IMR-90 (cell line): ENCODE data around the gene PRPF40A. TPM values are rescaled to one million over a fixed set of nuclear protein-coding genes. Genes with fewer than 3 reads are reported as not detected.
A peak's percentile ranks its signal among the peaks of the same experiment; 100 is the strongest.

Source experiments
- ATAC-seq: fragments of 200-7000 bp; cut with Tn5 transposase; 2 replicates; pipeline ENCODE4 v1.9.1; 2020; ENCODE audit warnings: low read depth, mild to moderate bottlenecking, moderate library complexity
- BruUV-seq: library from RNA; stranded (reverse); fragments of 400-500 nt; replicated peaks from 2 replicates; lab custom pipeline; 2021; lab: Mats Ljungman, UMichigan
- CTCF ChIA-PET: fragments of 300-600 bp; formaldehyde crosslinking; extraction: SDS; loops from one replicate; lab custom pipeline; 2021; ENCODE audit warnings: antibody characterized with exemption; lab: Yijun Ruan, JAX
- POLR2A ChIA-PET: fragments of 300-600 bp; sonication (Branson Sonifier 250); formaldehyde crosslinking; loops from one replicate; lab custom pipeline; 2022; ENCODE audit warnings: antibody characterized with exemption; ENCODE audit not compliant: unreplicated experiment; lab: Charles Lee
- DNase-seq: peaks from one replicate; pipeline ENCODE4 v3.0.0; 2013
- H2AFZ ChIP-seq: replicated peaks from 2 replicates; pipeline ENCODE3; 2013; ENCODE audit warnings: low read length, mild to moderate bottlenecking; ENCODE audit not compliant: poor library complexity
- H2AK5ac ChIP-seq: 2 replicates; pipeline ENCODE4 v1.6.1; 2013; ENCODE audit warnings: low read depth, low read length, inconsistent platforms
- H2AK9ac ChIP-seq: replicated peaks from 2 replicates; pipeline ENCODE3; 2013; ENCODE audit warnings: mild to moderate bottlenecking, low read depth, low read length, moderate library complexity; ENCODE audit not compliant: poor library complexity
- H2BK120ac ChIP-seq: 2 replicates; pipeline ENCODE4 v1.6.1; 2013; ENCODE audit warnings: low read depth, low read length, inconsistent platforms
- H2BK15ac ChIP-seq: 3 replicates; pipeline ENCODE4 v1.6.1; 2013; ENCODE audit warnings: low read depth, low read length, inconsistent platforms
- H2BK20ac ChIP-seq: 2 replicates; pipeline ENCODE4 v1.6.1; 2013; ENCODE audit warnings: low read depth, mild to moderate bottlenecking, inconsistent platforms, low read length, moderate library complexity
- H2BK5ac ChIP-seq: 2 replicates; pipeline ENCODE4 v1.6.1; 2013; ENCODE audit warnings: mild to moderate bottlenecking, low read depth, low read length, inconsistent platforms; ENCODE audit not compliant: poor library complexity, severe bottlenecking
- H3K14ac ChIP-seq: replicated peaks from 2 replicates; pipeline ENCODE4 v1.6.1; 2013; ENCODE audit warnings: low read depth, low read length, inconsistent platforms
- H3K18ac ChIP-seq: 2 replicates; pipeline ENCODE4 v1.6.1; 2013; ENCODE audit warnings: low read depth, low read length, control low read depth
- H3K23ac ChIP-seq: 2 replicates; pipeline ENCODE4 v1.6.1; 2013; ENCODE audit warnings: low read depth, low read length, inconsistent platforms
- H3K27ac ChIP-seq: 2 replicates; pipeline ENCODE4 v1.5.1; 2013; ENCODE audit warnings: mild to moderate bottlenecking, control low read depth, low read length; ENCODE audit not compliant: insufficient read depth
- H3K27me3 ChIP-seq: 2 replicates; pipeline ENCODE4 v1.6.1; 2013; ENCODE audit warnings: low read length; ENCODE audit not compliant: control insufficient read depth, insufficient read depth
- H3K36me3 ChIP-seq: 2 replicates; pipeline ENCODE4 v1.6.1; 2013; ENCODE audit warnings: low read length, mixed read lengths; ENCODE audit not compliant: control insufficient read depth, insufficient read depth
- H3K4ac ChIP-seq: 2 replicates; pipeline ENCODE4 v1.6.1; 2013; ENCODE audit warnings: low read depth, low read length, inconsistent platforms
- H3K4me1 ChIP-seq: 2 replicates; pipeline ENCODE4 v1.6.1; 2013; ENCODE audit warnings: low read length, mixed read lengths; ENCODE audit not compliant: control insufficient read depth, insufficient read depth
- H3K4me2 ChIP-seq: 2 replicates; pipeline ENCODE4 v1.6.1; 2013; ENCODE audit warnings: low read depth, mild to moderate bottlenecking, control low read depth, low read length, moderate library complexity
- H3K4me3 ChIP-seq: 2 replicates; pipeline ENCODE4 v1.5.1; 2013; ENCODE audit warnings: low read depth, mild to moderate bottlenecking, control low read depth, low read length, moderate library complexity; ENCODE audit not compliant: insufficient read depth
- H3K56ac ChIP-seq: 2 replicates; pipeline ENCODE4 v1.6.1; 2013; ENCODE audit warnings: low read length, inconsistent platforms; ENCODE audit not compliant: insufficient read depth; ENCODE audit errors: extremely low read depth
- H3K79me1 ChIP-seq, 2 experiments: 2 replicates each; pipeline ENCODE4 v1.6.1; 2013; ENCODE audit warnings: low read length in 2 of 2, inconsistent platforms in 1 of 2, low read depth in 1 of 2
- H3K9ac ChIP-seq: 2 replicates; pipeline ENCODE4 v1.6.1; 2013; ENCODE audit warnings: low read depth, low read length, control low read depth
- H3K9me1 ChIP-seq: 2 replicates; pipeline ENCODE4 v1.6.1; 2013; ENCODE audit warnings: low read length, inconsistent platforms; ENCODE audit not compliant: insufficient read depth
- H3K9me3 ChIP-seq: 2 replicates; pipeline ENCODE4 v1.6.1; 2013; ENCODE audit warnings: low read length; ENCODE audit not compliant: control insufficient read depth, insufficient read depth
- H4K20me1 ChIP-seq: 2 replicates; pipeline ENCODE4 v1.6.1; 2013; ENCODE audit warnings: low read length, inconsistent platforms; ENCODE audit not compliant: insufficient read depth
- H4K5ac ChIP-seq: 2 replicates; pipeline ENCODE4 v1.6.1; 2013; ENCODE audit warnings: mild to moderate bottlenecking, low read depth, low read length, control low read depth
- H4K8ac ChIP-seq, 2 experiments: 2 replicates each; pipeline ENCODE4 v1.6.1; 2013; ENCODE audit warnings: low read depth in 2 of 2, low read length in 2 of 2, control low read depth in 1 of 2, inconsistent platforms in 1 of 2
- H4K91ac ChIP-seq: 2 replicates; pipeline ENCODE4 v1.6.1; 2013; ENCODE audit warnings: low read depth, low read length, inconsistent platforms; ENCODE audit not compliant: insufficient read depth
- BHLHE40 ChIP-seq: fragments of 150-350 bp; IDR thresholded peaks from 2 replicates; pipeline ENCODE4 v1.6.1; 2016; ENCODE audit warnings: mild to moderate bottlenecking, low read depth, low read length
- CEBPB ChIP-seq: IDR thresholded peaks from 2 replicates; pipeline ENCODE4 v1.6.1; 2012; ENCODE audit warnings: low read depth, low read length, improper control_type of control experiment
- CHD1 ChIP-seq: IDR thresholded peaks from 2 replicates; pipeline ENCODE4 v1.6.1; 2012; ENCODE audit warnings: low read depth, low read length, improper control_type of control experiment
- MXI1 ChIP-seq: IDR thresholded peaks from 2 replicates; pipeline ENCODE4 v1.6.1; 2012; ENCODE audit warnings: low read depth, mild to moderate bottlenecking, low read length, moderate library complexity, borderline replicate concordance
- RFX5 ChIP-seq: IDR thresholded peaks from 2 replicates; pipeline ENCODE4 v1.8.0; 2012; ENCODE audit warnings: low read depth, mild to moderate bottlenecking, low read length, moderate library complexity
- WGBS, 2 experiments: methylation state at CpG; one replicate each; pipeline versions ENCODE4 v1.1.5 to v1.1.7; 2013; ENCODE audit warnings: missing lambda C conversion rate in 2 of 2; ENCODE audit not compliant: insufficient read length in 1 of 2; ENCODE audit errors: extremely low coverage in 2 of 2; 5-methylcytosine and 5-hydroxymethylcytosine counted together
- dilution Hi-C: fragments of 300-500 bp; cut with HindIII; formaldehyde crosslinking; loops from one replicate; pipeline ENCODE4 v1.14.3; 2018; ENCODE audit warnings: low sequenced_read_pairs; ENCODE audit not compliant: unreplicated experiment
- in situ Hi-C: fragments of 300-500 bp; cut with MboI; formaldehyde crosslinking; loops from 3 replicates; pipeline ENCODE4 v1.14.3; 2019; ENCODE audit warnings: low sequenced_read_pairs, inconsistent platforms, mixed read lengths
- intact Hi-C: fragments of 100-400 bp; cut with micrococcal nuclease; formaldehyde crosslinking; loops from 2 replicates; pipeline ENCODE4 v1.10.0; 2022
- polyA plus RNA-seq, 3 experiments: library from polyadenylated mRNA; depleted of rRNA; stranded (reverse); fragments of >200 nt; gene quantifications; 2 replicates each; pipeline ENCODE4 v1.2.3, GENCODE V29; 2012; ENCODE audit warnings: low replicate concordance in 1 of 3
- total RNA-seq: library from RNA; depleted of rRNA; stranded (reverse); fragments of >200 nt; gene quantifications from 2 replicates; pipeline ENCODE4 v1.2.3, GENCODE V29; 2012
- TF ChIP-seq, protein P1 (sequence below): conservative IDR thresholded peaks from 2 replicates; pipeline ENCODE4 v1.5.1; 2012; ENCODE audit warnings: mild to moderate bottlenecking, low read depth, low read length, improper control_type of control experiment

The PRPF40A gene
- total and polyA plus RNA-seq, 2 of the 4 experiments (the other 2 are of a cell fraction) = 49.1 to 150 TPM

DNA sequence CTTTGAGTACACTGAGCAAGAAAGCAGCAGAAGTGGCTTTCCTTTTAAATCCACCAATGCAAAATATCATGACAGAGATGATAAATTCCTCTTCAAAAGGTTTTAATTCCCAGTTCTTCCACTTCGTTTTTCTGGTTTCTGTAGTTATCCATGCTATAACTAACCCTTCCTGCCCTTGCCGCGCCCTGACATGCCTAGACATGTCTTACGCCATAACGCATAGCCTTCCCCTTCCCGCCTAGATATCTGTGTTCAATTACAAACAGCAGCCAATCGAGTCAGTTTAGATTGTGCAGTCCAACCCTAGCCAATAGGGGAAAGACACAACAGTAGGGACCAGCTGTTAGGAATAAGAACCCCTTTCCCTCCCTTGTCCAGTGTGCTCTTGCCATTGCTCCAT is 16.1 kb downstream of the PRPF40A start:
- Histone ChIP-seq H2AK9ac (no peak overlapping the region), H3K4me2 (no peak overlapping the region), H4K5ac (peak overlapping the region; percentile 81; the same call in 1 of the 2 replicates), H2AK5ac (no peak overlapping the region), H4K91ac (no peak overlapping the region), H3K9me1 (no peaks in the 10 kb centered on the region), H3K27me3 (no peaks in the 10 kb centered on the region), H3K9ac (no peak overlapping the region), H3K9me3 (peaks cover 8% of the 10 kb centered on the region), H3K4ac (no peak overlapping the region), H3K23ac (no peak overlapping the region), H4K20me1 (peaks cover 35% of the 10 kb centered on the region), H2BK120ac (no peak overlapping the region), H2BK5ac (peak overlapping the region; percentile 40), H2BK15ac (no peak overlapping the region), H3K4me3 (no peak overlapping the region), H3K27ac (no peak overlapping the region), H3K56ac (no peak overlapping the region), H2AFZ (no peak overlapping the region), H3K4me1 (peaks cover 2% of the 10 kb centered on the region; the same call in 1 of the 2 replicates), H3K36me3 (peaks cover 12% of the 10 kb centered on the region), H4K8ac (no peak overlapping the region), H3K14ac (no peak overlapping the region), H3K18ac (no peak overlapping the region), H2BK20ac (no peak overlapping the region), H3K79me1 (peaks cover 28 to 56% of the 10 kb centered on the region in 2 experiments)
- intact Hi-C loops = no loop called here
- TF ChIP-seq, protein P1, sequence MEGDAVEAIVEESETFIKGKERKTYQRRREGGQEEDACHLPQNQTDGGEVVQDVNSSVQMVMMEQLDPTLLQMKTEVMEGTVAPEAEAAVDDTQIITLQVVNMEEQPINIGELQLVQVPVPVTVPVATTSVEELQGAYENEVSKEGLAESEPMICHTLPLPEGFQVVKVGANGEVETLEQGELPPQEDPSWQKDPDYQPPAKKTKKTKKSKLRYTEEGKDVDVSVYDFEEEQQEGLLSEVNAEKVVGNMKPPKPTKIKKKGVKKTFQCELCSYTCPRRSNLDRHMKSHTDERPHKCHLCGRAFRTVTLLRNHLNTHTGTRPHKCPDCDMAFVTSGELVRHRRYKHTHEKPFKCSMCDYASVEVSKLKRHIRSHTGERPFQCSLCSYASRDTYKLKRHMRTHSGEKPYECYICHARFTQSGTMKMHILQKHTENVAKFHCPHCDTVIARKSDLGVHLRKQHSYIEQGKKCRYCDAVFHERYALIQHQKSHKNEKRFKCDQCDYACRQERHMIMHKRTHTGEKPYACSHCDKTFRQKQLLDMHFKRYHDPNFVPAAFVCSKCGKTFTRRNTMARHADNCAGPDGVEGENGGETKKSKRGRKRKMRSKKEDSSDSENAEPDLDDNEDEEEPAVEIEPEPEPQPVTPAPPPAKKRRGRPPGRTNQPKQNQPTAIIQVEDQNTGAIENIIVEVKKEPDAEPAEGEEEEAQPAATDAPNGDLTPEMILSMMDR = no peak
- no peak for TF ChIP-seq BHLHE40
- no peak for TF ChIP-seq CHD1
- TF ChIP-seq MXI1 = no peak
- no peak for TF ChIP-seq RFX5
- TF ChIP-seq CEBPB = no peak
- CTCF ChIA-PET = interaction anchor here (1.5 kb wide), 1 partner anchor 14 kb away, joined by 5 read pairs; no protein-coding TSS in a partner anchor
- in situ Hi-C loops = no loop called here
- POLR2A ChIA-PET = no interaction called here
- no TSS peak for BruUV-seq
- 100% methylated on average over 3 of the region's 7 CpGs; no CpG with 5 or more reads in 1 of the 2 experiments for WGBS, 2 experiments
- dilution Hi-C loops = no loop called here
- ATAC-seq = no peak
- no peak for DNase-seq
